Tibial nerve (tissue), 4 donors: ENCODE data around the gene TRAPPC3. TPM values are rescaled to one million over a fixed set of nuclear protein-coding genes. Genes with fewer than 3 reads are reported as not detected.

ENCODE experiments used
- DNase-seq, 2 donors: peaks; one replicate each; pipeline ENCODE4 v3.0.0-alpha.2; 2019; ENCODE audit warnings: low spot score in 2 of 2
- H3K27ac ChIP-seq, 4 donors: fragments of 200-600 bp; sonication (generic) in 3 of 4; one replicate each; pipeline ENCODE4 v1.5.1; 2017 to 2019; ENCODE audit warnings: mild to moderate bottlenecking in 1 of 4
- H3K27me3 ChIP-seq, 2 donors: fragments of 200-600 bp; sonication (generic) in 1 of 2; one replicate each; pipeline versions ENCODE4 v1.5.1 to v1.6.0; 2017 to 2019
- H3K36me3 ChIP-seq, 3 donors: fragments of 200-600 bp; sonication (generic); one replicate each; pipeline ENCODE4 v1.5.1; 2018 to 2019
- H3K4me1 ChIP-seq, 4 donors: fragments of 200-600 bp; sonication (generic) in 3 of 4; one replicate each; pipeline ENCODE4 v1.5.1; 2017 to 2019
- H3K4me3 ChIP-seq, 4 donors: fragments of 200-600 bp; sonication (generic) in 3 of 4; one replicate each; pipeline ENCODE4 v1.5.1; 2017 to 2019; ENCODE audit warnings: mild to moderate bottlenecking in 1 of 4, moderate library complexity in 1 of 4
- H3K9me3 ChIP-seq, 4 donors: fragments of 200-600 bp; sonication (generic) in 3 of 4; one replicate each; pipeline ENCODE4 v1.5.1; 2017 to 2019
- EP300 ChIP-seq, 2 donors: sonication (generic); formaldehyde crosslinking; IDR thresholded peaks; one replicate each; pipeline ENCODE4 v1.6.1; 2017; ENCODE audit warnings: antibody characterized with exemption in 2 of 2, mild to moderate bottlenecking in 1 of 2
- POLR2A ChIP-seq, 2 donors: fragments of 450-650 bp; IDR thresholded peaks; one replicate each; pipeline ENCODE4 v1.6.1; 2017; ENCODE audit warnings: antibody characterized with exemption in 2 of 2, mild to moderate bottlenecking in 2 of 2, moderate library complexity in 2 of 2
- WGBS, 2 donors: methylation state at CpG; one replicate each; pipeline ENCODE4 v1.1.5; 2018; 5-methylcytosine and 5-hydroxymethylcytosine counted together
- total RNA-seq, 4 donors: library from RNA; depleted of rRNA; stranded (reverse); fragments of >200 nt; gene quantifications; one replicate each; pipeline ENCODE4 v1.1.0, GENCODE V29; 2016
- TF ChIP-seq, protein P1 (sequence below), 5 experiments: fragments of 200-600 bp in 3 of 5; fragments of 450-650 bp in 2 of 5; sonication (generic) in 3 of 5; IDR thresholded peaks; one replicate each; pipeline ENCODE4 v1.5.1; 2016 to 2019; ENCODE audit warnings: antibody characterized with exemption in 5 of 5, mild to moderate bottlenecking in 3 of 5, moderate library complexity in 2 of 5

The TRAPPC3 gene
- total RNA-seq, 4 donors from 2014 or later, result 48.0 to 90.4 (median 69.1) TPM

DNA sequence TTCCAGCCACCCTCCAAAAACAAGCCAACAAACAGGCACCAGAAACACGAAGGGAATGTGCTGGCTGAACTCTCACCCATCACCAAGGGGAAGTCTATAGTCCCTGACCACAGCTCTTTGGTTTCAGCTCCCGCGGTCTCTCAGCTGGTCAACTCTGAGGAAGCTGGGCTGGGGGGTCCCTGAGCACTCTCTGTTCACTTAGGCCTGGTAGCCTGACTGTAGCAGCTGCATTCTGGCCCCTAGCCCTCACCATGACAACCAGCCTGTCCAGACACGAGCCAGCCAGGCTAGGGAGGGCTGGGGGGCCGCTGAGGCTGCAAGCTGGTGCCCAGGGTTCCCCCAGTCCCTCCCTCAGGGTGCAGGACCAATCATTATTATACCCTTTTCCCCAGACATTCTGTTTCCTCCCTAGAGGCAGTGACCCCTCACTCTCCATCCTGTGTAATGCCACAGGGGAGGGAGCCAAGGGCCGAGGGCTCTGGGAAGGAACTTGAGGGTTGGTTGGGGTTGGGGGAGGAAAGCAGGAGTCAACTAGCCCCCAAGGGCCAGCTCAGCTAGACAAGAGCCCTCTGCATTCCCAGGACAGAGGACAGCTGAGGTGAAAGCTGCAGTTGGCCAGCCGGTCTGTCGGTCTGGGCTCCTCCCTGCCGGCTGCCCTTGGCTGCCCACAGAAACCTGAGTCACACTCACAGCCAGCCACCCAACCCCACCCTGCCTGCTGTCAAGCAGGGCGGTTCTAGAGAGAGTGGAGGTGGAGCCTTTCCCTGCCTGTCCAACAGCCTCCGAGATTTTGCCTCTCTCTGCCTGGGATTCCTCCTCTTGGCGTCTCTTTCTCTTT lies 1.2 kb upstream of the TRAPPC3 start:
- peak; percentile 85 to 88 for DNase-seq
- 3 to 4% methylated on average over 12 of the region's 12 CpGs for WGBS, 2 donors
- Histone ChIP-seq H3K36me3 (peaks cover 0 to 8% (median 0%) of the 10 kb centered on the region in 3 donors), H3K27ac (peak overlapping the region; percentile 88 to 99 (median 94)), H3K27me3 (no peaks in the 10 kb centered on the region), H3K4me3 (peak overlapping the region in 2 of 4 donors; percentile 21 to 28), H3K4me1 (peaks cover 0 to 67% (median 46%) of the 10 kb centered on the region in 4 donors), H3K9me3 (no peaks in the 10 kb centered on the region)
- peak in 1 of 2 donors; percentile 83 for TF ChIP-seq EP300 (IDR thresholded peaks at IDR 0.05)
- TF ChIP-seq POLR2A (IDR thresholded peaks at IDR 0.05), result peak; percentile 49 to 79
- TF ChIP-seq, protein P1, sequence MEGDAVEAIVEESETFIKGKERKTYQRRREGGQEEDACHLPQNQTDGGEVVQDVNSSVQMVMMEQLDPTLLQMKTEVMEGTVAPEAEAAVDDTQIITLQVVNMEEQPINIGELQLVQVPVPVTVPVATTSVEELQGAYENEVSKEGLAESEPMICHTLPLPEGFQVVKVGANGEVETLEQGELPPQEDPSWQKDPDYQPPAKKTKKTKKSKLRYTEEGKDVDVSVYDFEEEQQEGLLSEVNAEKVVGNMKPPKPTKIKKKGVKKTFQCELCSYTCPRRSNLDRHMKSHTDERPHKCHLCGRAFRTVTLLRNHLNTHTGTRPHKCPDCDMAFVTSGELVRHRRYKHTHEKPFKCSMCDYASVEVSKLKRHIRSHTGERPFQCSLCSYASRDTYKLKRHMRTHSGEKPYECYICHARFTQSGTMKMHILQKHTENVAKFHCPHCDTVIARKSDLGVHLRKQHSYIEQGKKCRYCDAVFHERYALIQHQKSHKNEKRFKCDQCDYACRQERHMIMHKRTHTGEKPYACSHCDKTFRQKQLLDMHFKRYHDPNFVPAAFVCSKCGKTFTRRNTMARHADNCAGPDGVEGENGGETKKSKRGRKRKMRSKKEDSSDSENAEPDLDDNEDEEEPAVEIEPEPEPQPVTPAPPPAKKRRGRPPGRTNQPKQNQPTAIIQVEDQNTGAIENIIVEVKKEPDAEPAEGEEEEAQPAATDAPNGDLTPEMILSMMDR (IDR thresholded peaks at IDR 0.05), result no peak

DNA sequence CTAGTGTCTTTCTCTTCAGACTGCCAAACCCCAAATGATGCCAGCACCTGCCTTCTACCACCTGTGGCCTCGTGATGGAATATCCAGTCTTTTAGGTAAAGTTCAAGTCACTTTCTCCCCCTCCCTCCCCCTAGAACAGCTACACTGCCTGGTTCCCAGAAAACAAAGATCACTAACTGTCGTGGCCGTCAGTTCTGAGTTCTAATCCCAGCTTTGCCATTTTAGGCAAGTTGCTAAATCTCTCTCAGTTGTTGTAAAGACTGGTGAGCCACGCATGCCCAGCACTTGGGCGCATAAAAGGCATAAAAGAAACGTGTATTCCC lies 648 bp upstream of the TRAPPC3 start:
- 12 to 16% methylated on average over 6 of the region's 6 CpGs for WGBS, 2 donors
- peaks cover 0 to 67% (median 41%) of the 10 kb centered on the region in 4 donors for H3K4me1 ChIP-seq

DNA sequence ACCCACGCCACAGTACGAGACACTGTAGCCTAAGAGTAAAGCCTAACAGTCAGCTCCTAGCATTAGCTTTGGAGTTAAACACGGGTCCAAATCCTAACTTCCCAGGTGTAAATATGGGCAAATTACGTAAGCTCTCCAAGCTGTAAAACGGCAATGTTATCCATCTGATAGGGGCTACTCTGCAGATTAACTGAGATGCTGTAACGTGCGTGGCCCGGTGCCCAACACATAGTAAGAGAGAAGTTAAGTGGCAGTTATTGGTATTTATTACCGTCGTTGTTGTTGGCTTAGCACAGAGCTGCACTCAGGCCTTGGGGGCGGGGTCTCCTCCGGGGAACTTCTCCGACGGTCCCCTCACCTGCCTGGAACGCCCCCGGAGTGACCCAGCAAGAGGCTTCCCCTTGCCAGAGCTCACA lies 457 bp downstream of the TRAPPC3 start:
- TF ChIP-seq POLR2A (IDR thresholded peaks at IDR 0.05) (no peak), EP300 (IDR thresholded peaks at IDR 0.05) (no peak)
- TF ChIP-seq, protein P1 (IDR thresholded peaks at IDR 0.05), result no peak
- peak overlapping the region; percentile 66 to 91 (median 82) for H3K4me3 ChIP-seq
- no peaks in the 10 kb centered on the region for H3K27me3 ChIP-seq
- DNase-seq, result no peak
- peak overlapping the region; percentile 78 to 99 (median 94) for H3K27ac ChIP-seq
- WGBS, 2 donors, result 1 to 2% methylated on average over 16 of the region's 16 CpGs
- H3K36me3 ChIP-seq, result peaks cover 0 to 8% (median 0%) of the 10 kb centered on the region in 3 donors
- peaks cover 0 to 57% (median 38%) of the 10 kb centered on the region in 4 donors for H3K4me1 ChIP-seq
- no peaks in the 10 kb centered on the region for H3K9me3 ChIP-seq

More for the DNA sequence above, 648 bp upstream of the TRAPPC3 start:
- no peaks in the 10 kb centered on the region for H3K27me3 ChIP-seq
- TF ChIP-seq, protein P1 (IDR thresholded peaks at IDR 0.05), result no peak
- TF ChIP-seq EP300 (IDR thresholded peaks at IDR 0.05) (no peak), POLR2A (IDR thresholded peaks at IDR 0.05) (no peak)
- H3K9me3 ChIP-seq, result no peaks in the 10 kb centered on the region
- peak overlapping the region in 3 of 4 donors; percentile 8 to 91 (median 21) for H3K4me3 ChIP-seq
- peak overlapping the region; percentile 88 to 99 (median 94) for H3K27ac ChIP-seq
- no peak for DNase-seq
- H3K36me3 ChIP-seq, result peaks cover 0 to 8% (median 0%) of the 10 kb centered on the region in 3 donors

DNA sequence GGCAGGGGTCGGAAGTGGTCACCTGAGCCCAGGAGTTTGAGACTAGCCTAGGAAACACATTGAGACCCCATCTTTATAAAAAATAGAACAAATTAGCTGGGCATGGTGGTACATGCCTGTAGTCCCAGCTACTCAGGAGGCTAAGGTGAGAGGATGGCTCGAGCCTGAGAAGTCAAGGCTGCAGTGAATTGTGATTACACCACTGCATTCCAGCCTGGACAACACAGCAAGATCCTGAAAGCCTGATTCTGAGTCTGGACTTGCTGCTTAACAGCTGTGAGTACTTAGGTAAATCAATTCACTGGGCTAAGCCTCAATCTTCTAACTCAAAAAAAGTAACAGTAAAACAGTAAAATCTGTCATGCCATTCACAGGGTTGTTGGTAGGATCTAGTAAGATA lies 4.9 kb downstream of the TRAPPC3 start:
- H3K4me1 ChIP-seq, result peaks cover 0 to 49% (median 18%) of the 10 kb centered on the region in 4 donors
- H3K9me3 ChIP-seq, result no peaks in the 10 kb centered on the region
- no peak overlapping the region for H3K4me3 ChIP-seq
- WGBS, 2 donors, result 88 to 97% methylated on average over 2 of the region's 2 CpGs
- no peak for TF ChIP-seq EP300 (IDR thresholded peaks at IDR 0.05)
- TF ChIP-seq POLR2A (IDR thresholded peaks at IDR 0.05), result no peak
- TF ChIP-seq, protein P1 (IDR thresholded peaks at IDR 0.05), result no peak
- H3K27me3 ChIP-seq, result no peaks in the 10 kb centered on the region
- peaks cover 0 to 19% (median 0%) of the 10 kb centered on the region in 3 donors for H3K36me3 ChIP-seq
- DNase-seq, result no peak
- no peak overlapping the region for H3K27ac ChIP-seq

DNA sequence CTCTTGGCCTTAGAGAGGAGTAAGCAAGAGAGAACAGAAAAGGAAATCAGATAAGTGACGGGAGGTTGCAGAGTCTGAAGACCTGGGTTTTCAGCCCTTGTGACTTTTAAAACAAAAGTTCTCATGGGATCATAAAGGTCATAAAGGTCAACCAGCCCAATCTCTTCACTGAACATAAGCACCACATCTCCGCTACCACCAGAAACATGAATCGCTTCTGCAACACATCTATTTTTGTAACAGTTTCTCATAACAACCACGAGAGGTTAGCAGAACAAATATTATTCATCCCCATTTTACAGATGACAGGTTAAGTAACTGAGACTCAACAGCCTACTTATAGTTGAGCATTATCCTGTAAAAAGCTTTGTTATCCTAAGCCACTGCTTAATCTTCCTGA lies 5.9 kb downstream of the TRAPPC3 start:
- 88 to 93% methylated on average over 4 of the region's 4 CpGs for WGBS, 2 donors
- H3K4me1 ChIP-seq, result peaks cover 0 to 46% (median 14%) of the 10 kb centered on the region in 4 donors

More for the DNA sequence above, 5.9 kb downstream of the TRAPPC3 start:
- TF ChIP-seq EP300 (IDR thresholded peaks at IDR 0.05) (no peak), POLR2A (IDR thresholded peaks at IDR 0.05) (no peak)
- TF ChIP-seq, protein P1 (IDR thresholded peaks at IDR 0.05), result no peak
- H3K4me3 ChIP-seq, result no peak overlapping the region
- H3K36me3 ChIP-seq, result peaks cover 0 to 26% (median 0%) of the 10 kb centered on the region in 3 donors
- no peak overlapping the region for H3K27ac ChIP-seq
- DNase-seq, result no peak
- H3K27me3 ChIP-seq, result no peaks in the 10 kb centered on the region
- no peaks in the 10 kb centered on the region for H3K9me3 ChIP-seq
